Parathyroid adenoma (tissue), 2 donors: ENCODE results near the gene GALNT16.

ENCODE experiments used
- H2AFZ ChIP-seq: fragments of 300-600 bp; sonication (generic); one replicate; pipeline ENCODE4 v1.7.0; 2017; ENCODE audit warnings: antibody characterized with exemption, mild to moderate bottlenecking
- H3K27ac ChIP-seq: fragments of 300-600 bp; sonication (generic); one replicate; pipeline ENCODE4 v1.7.0; 2017
- H3K27me3 ChIP-seq: fragments of 300-600 bp; sonication (generic); one replicate; pipeline ENCODE4 v1.7.0; 2017; ENCODE audit warnings: low read length; ENCODE audit not compliant: control insufficient read depth, insufficient read depth
- H3K36me3 ChIP-seq: fragments of 300-600 bp; sonication (generic); one replicate; pipeline ENCODE4 v1.7.0; 2017; ENCODE audit warnings: low read length; ENCODE audit not compliant: control insufficient read depth, insufficient read depth
- H3K4me1 ChIP-seq: fragments of 300-600 bp; sonication (generic); one replicate; pipeline ENCODE4 v1.7.0; 2017; ENCODE audit warnings: control low read depth
- H3K4me2 ChIP-seq: fragments of 300-600 bp; sonication (generic); one replicate; pipeline ENCODE4 v1.7.0; 2017; ENCODE audit warnings: low read length
- H3K4me3 ChIP-seq: fragments of 300-600 bp; sonication (generic); one replicate; pipeline ENCODE4 v1.7.0; 2017; ENCODE audit warnings: low read depth, low read length
- H3K79me2 ChIP-seq: fragments of 300-600 bp; sonication (generic); one replicate; pipeline ENCODE4 v1.7.0; 2017; ENCODE audit warnings: control low read depth
- H3K9ac ChIP-seq: fragments of 300-600 bp; sonication (generic); one replicate; pipeline ENCODE4 v1.7.0; 2017; ENCODE audit warnings: mild to moderate bottlenecking
- H3K9me3 ChIP-seq: fragments of 300-600 bp; sonication (generic); one replicate; pipeline ENCODE4 v1.7.0; 2017; ENCODE audit warnings: low read length; ENCODE audit not compliant: control insufficient read depth
- CTCF ChIP-seq: fragments of 300-600 bp; sonication (generic); IDR thresholded peaks from one replicate; pipeline ENCODE4 v1.7.0; 2017; ENCODE audit warnings: antibody characterized with exemption, mild to moderate bottlenecking
- donor health status: primary hyperparathyroidism.

Gene GALNT16

GRCh38 chr14:69398053-69398817 lies 138.3 kb downstream of the GALNT16 start, which contains the start of the genes ERH and SLC39A9:
Gene ERH (minus strand): TSS chr14:69398299. CDS start chr14:69398233, 66 bp downstream.
Gene SLC39A9 (plus strand): TSS chr14:69398692. CDS start chr14:69399370, 678 bp downstream.
- Histone ChIP-seq H2AFZ (peak within 1 kb of the TSS; percentile 78), H3K79me2 (peaks cover 51% of the 10 kb centered on the region), H3K9me3 (no peaks in the 10 kb centered on the region), H3K36me3 (no peaks in the 10 kb centered on the region), H3K4me2 (peak within 1 kb of the TSS; percentile 97), H3K4me1 (peaks cover 20% of the 10 kb centered on the region), H3K27ac (peak within 1 kb of the TSS; percentile 90), H3K9ac (peak within 1 kb of the TSS; percentile 79), H3K27me3 (no peaks in the 10 kb centered on the region), H3K4me3 (peak within 1 kb of the TSS; percentile 93)
- no peak for TF ChIP-seq CTCF

GRCh38 chr14:69398818-69399210 lies 138.9 kb downstream of the GALNT16 start:
- Histone ChIP-seq H3K27me3 (no peaks in the 10 kb centered on the region), H3K9me3 (no peaks in the 10 kb centered on the region), H3K4me1 (peaks cover 20% of the 10 kb centered on the region), H2AFZ (peak overlapping the region; percentile 78), H3K79me2 (peaks cover 48% of the 10 kb centered on the region), H3K4me2 (peak overlapping the region; percentile 97), H3K9ac (no peak overlapping the region), H3K27ac (peak overlapping the region; percentile 90), H3K4me3 (peak overlapping the region; percentile 93), H3K36me3 (no peaks in the 10 kb centered on the region)
- TF ChIP-seq CTCF, result no peak

- peak overlapping the region; percentile 93 for H3K4me3 ChIP-seq
- no peak overlapping the region for H3K9ac ChIP-seq
- peak overlapping the region; percentile 97 for H3K4me2 ChIP-seq
- H3K27ac ChIP-seq, result no peak overlapping the region
- H2AFZ ChIP-seq, result no peak overlapping the region
- no peak for TF ChIP-seq CTCF
- H3K36me3 ChIP-seq, result no peaks in the 10 kb centered on the region
- peaks cover 43% of the 10 kb centered on the region for H3K79me2 ChIP-seq
- no peaks in the 10 kb centered on the region for H3K9me3 ChIP-seq
- peaks cover 20% of the 10 kb centered on the region for H3K4me1 ChIP-seq
- no peaks in the 10 kb centered on the region for H3K27me3 ChIP-seq
These were observed 139.8 kb downstream of the GALNT16 start for GRCh38 chr14:69399750-69400149.

GRCh38 chr14:69400154-69400553 lies 140.2 kb downstream of the GALNT16 start:
- peak overlapping the region; percentile 93 for H3K4me3 ChIP-seq
- H3K27me3 ChIP-seq, result no peaks in the 10 kb centered on the region
- H3K36me3 ChIP-seq, result no peaks in the 10 kb centered on the region
- H3K4me2 ChIP-seq, result peak overlapping the region; percentile 97
- no peak for TF ChIP-seq CTCF
- no peak overlapping the region for H3K9ac ChIP-seq
- no peak overlapping the region for H2AFZ ChIP-seq
- H3K79me2 ChIP-seq, result peaks cover 44% of the 10 kb centered on the region
- H3K9me3 ChIP-seq, result no peaks in the 10 kb centered on the region
- H3K4me1 ChIP-seq, result peaks cover 20% of the 10 kb centered on the region
- H3K27ac ChIP-seq, result no peak overlapping the region

GRCh38 chr14:69401841-69402240 lies 141.9 kb downstream of the GALNT16 start:
- H3K4me2 ChIP-seq, result no peak overlapping the region
- no peaks in the 10 kb centered on the region for H3K9me3 ChIP-seq
- no peak for TF ChIP-seq CTCF
- H3K27me3 ChIP-seq, result no peaks in the 10 kb centered on the region
- no peak overlapping the region for H3K27ac ChIP-seq
- peaks cover 47% of the 10 kb centered on the region for H3K79me2 ChIP-seq
- H2AFZ ChIP-seq, result no peak overlapping the region
- no peak overlapping the region for H3K4me3 ChIP-seq
- H3K9ac ChIP-seq, result no peak overlapping the region
- H3K4me1 ChIP-seq, result peaks cover 19% of the 10 kb centered on the region
- no peaks in the 10 kb centered on the region for H3K36me3 ChIP-seq
